Endothelial cell of umbilical vein (primary cell): ENCODE data around the gene IL2RG.

Source experiments
- EZH2 ChIP-seq: IDR thresholded peaks from 2 replicates; pipeline ENCODE4 v1.6.1; 2012; ENCODE audit warnings: borderline replicate concordance, low read depth, mild to moderate bottlenecking, moderate library complexity, low read length, inconsistent platforms; ENCODE audit not compliant: severe bottlenecking
- FOS ChIP-seq: IDR thresholded peaks from 2 replicates; pipeline ENCODE4 v1.6.1; 2011; ENCODE audit warnings: mild to moderate bottlenecking, low read length, moderate library complexity, borderline replicate concordance; ENCODE audit not compliant: insufficient read depth
- GATA2 ChIP-seq: IDR thresholded peaks from 2 replicates; pipeline ENCODE4 v1.7.0; 2011; ENCODE audit warnings: low read depth, mild to moderate bottlenecking, moderate library complexity, mixed read lengths, low read length; ENCODE audit not compliant: insufficient read length, insufficient read depth
- JUN ChIP-seq: IDR thresholded peaks from 2 replicates; pipeline ENCODE4 v1.6.1; 2011; ENCODE audit warnings: borderline replicate concordance, low read depth; ENCODE audit not compliant: insufficient read length, insufficient read depth
- MAX ChIP-seq: IDR thresholded peaks from 2 replicates; pipeline ENCODE4 v1.6.1; 2011; ENCODE audit not compliant: insufficient read depth, insufficient read length
- MYC ChIP-seq: IDR thresholded peaks from one replicate; pipeline ENCODE4 v1.6.1; 2011; ENCODE audit warnings: mild to moderate bottlenecking, low read depth, low read length
- POLR2A ChIP-seq: IDR thresholded peaks from 2 replicates; pipeline ENCODE4 v1.6.1; 2012; ENCODE audit warnings: low read depth, mild to moderate bottlenecking, control low read depth, low read length
- POLR2AphosphoS5 ChIP-seq: IDR thresholded peaks from 2 replicates; pipeline ENCODE4 v1.6.1; 2012; ENCODE audit warnings: low read depth, mild to moderate bottlenecking, control low read depth, low read length, moderate library complexity; ENCODE audit not compliant: insufficient read depth
- TF ChIP-seq, protein P1 (sequence below), 2 donors: IDR thresholded peaks; 1 replicate in 1 of 2; 2 replicates in 1 of 2; pipeline ENCODE4 v1.5.1; 2011; ENCODE audit warnings: low read length in 2 of 2, mild to moderate bottlenecking in 2 of 2, moderate library complexity in 2 of 2, control low read depth in 1 of 2, inconsistent platforms in 1 of 2, low read depth in 1 of 2; ENCODE audit not compliant: insufficient read depth in 1 of 2; ENCODE audit errors: extremely low read depth in 1 of 2

- TF ChIP-seq, protein P1, sequence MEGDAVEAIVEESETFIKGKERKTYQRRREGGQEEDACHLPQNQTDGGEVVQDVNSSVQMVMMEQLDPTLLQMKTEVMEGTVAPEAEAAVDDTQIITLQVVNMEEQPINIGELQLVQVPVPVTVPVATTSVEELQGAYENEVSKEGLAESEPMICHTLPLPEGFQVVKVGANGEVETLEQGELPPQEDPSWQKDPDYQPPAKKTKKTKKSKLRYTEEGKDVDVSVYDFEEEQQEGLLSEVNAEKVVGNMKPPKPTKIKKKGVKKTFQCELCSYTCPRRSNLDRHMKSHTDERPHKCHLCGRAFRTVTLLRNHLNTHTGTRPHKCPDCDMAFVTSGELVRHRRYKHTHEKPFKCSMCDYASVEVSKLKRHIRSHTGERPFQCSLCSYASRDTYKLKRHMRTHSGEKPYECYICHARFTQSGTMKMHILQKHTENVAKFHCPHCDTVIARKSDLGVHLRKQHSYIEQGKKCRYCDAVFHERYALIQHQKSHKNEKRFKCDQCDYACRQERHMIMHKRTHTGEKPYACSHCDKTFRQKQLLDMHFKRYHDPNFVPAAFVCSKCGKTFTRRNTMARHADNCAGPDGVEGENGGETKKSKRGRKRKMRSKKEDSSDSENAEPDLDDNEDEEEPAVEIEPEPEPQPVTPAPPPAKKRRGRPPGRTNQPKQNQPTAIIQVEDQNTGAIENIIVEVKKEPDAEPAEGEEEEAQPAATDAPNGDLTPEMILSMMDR (IDR thresholded peaks at IDR 0.05; ENCODE audit: extremely low read depth in 1 of 2, insufficient read depth in 1 of 2, low read depth in 1 of 2, low read length in 2 of 2), result no peak
- TF ChIP-seq POLR2A, result no peak
- no peak for TF ChIP-seq EZH2
- no peak for TF ChIP-seq MYC
- TF ChIP-seq POLR2AphosphoS5, result no peak
- no peak for TF ChIP-seq JUN
- TF ChIP-seq MAX, result no peak
- no peak for TF ChIP-seq GATA2
- no peak for TF ChIP-seq FOS
Observed at GRCh38 chrX:71081330-71082123, 29.9 kb downstream of the IL2RG start.
